ENCODE data around the gene GRID1. TPM values are rescaled to one million over a fixed set of nuclear protein-coding genes. Genes with fewer than 3 reads are reported as not detected.
"Not testable (repeated sequence)": the region's sequence is repeated elsewhere in the genome, so short reads cannot be mapped to it uniquely, and the experiment has no call there.

The GRID1 gene
- polyA plus RNA-seq, 3 donors, result 0.71 to 1.7 (median 1.6) TPM

GRCh38 chr10:86393862-86394455, 27.4 kb upstream of the GRID1 start:
- WGBS, 3 donors, result 67 to 74% (median 70%) methylated on average over 10 of the region's 10 CpGs

GRCh38 chr10:86393362-86393761, 26.8 kb upstream of the GRID1 start:
- H3K27ac ChIP-seq (ENCODE audit: low read depth, low read length), result no peak overlapping the region
- WGBS, 3 donors, result 69 to 78% (median 72%) methylated on average over 9 of the region's 9 CpGs

More at GRCh38 chr10:86393862-86394455, 27.4 kb upstream of the GRID1 start:
- H3K27ac ChIP-seq (ENCODE audit: low read depth, low read length), result no peak overlapping the region

- WGBS, 3 donors, result 82 to 84% (median 83%) methylated on average over 7 of the region's 7 CpGs
- H3K27ac ChIP-seq (ENCODE audit: low read depth, low read length), result no peak overlapping the region
Observed at GRCh38 chr10:86392723-86393094, 26.1 kb upstream of the GRID1 start.

GRCh38 chr10:86391986-86392722, 25.6 kb upstream of the GRID1 start:
- WGBS, 3 donors, result 72 to 82% (median 77%) methylated on average over 12 of the region's 12 CpGs
- no peak overlapping the region for H3K27ac ChIP-seq (ENCODE audit: low read depth, low read length)

GRCh38 chr10:86391236-86391840, 24.7 kb upstream of the GRID1 start:
- no peak overlapping the region for H3K27ac ChIP-seq (ENCODE audit: low read depth, low read length)
- 84 to 86% (median 86%) methylated on average over 8 of the region's 8 CpGs for WGBS, 3 donors

GRCh38 chr10:86390337-86391120, 23.9 kb upstream of the GRID1 start:
- no peak overlapping the region for H3K27ac ChIP-seq (ENCODE audit: low read depth, low read length)
- 83 to 88% (median 86%) methylated on average over 14 of the region's 14 CpGs for WGBS, 3 donors

GRCh38 chr10:86389441-86390193, 23.0 kb upstream of the GRID1 start:
- 15 to 16% (median 16%) methylated on average over 53 of the region's 53 CpGs for WGBS, 3 donors
- H3K27ac ChIP-seq (ENCODE audit: low read depth, low read length), result no peak overlapping the region

- WGBS, 3 donors, result 33 to 41% (median 34%) methylated on average over 12 of the region's 12 CpGs
Observed at GRCh38 chr10:86389109-86389440, 22.5 kb upstream of the GRID1 start.

GRCh38 chr10:86388119-86388704, 21.6 kb upstream of the GRID1 start:
- no peak overlapping the region for H3K27ac ChIP-seq (ENCODE audit: low read depth, low read length)
- WGBS, 3 donors, result 41 to 46% (median 42%) methylated on average over 13 of the region's 13 CpGs

More at GRCh38 chr10:86389109-86389440, 22.5 kb upstream of the GRID1 start:
- H3K27ac ChIP-seq (ENCODE audit: low read depth, low read length), result not testable (repeated sequence)

- 59 to 81% (median 60%) methylated on average over 7 of the region's 7 CpGs for WGBS, 3 donors
- H3K27ac ChIP-seq (ENCODE audit: low read depth, low read length), result no peak overlapping the region
Observed at GRCh38 chr10:86387178-86387794, 20.7 kb upstream of the GRID1 start.

- H3K27ac ChIP-seq (ENCODE audit: low read depth, low read length), result no peak overlapping the region
- 89 to 95% (median 92%) methylated on average over 3 of the region's 3 CpGs for WGBS, 3 donors
Observed at GRCh38 chr10:86385806-86386205, 19.2 kb upstream of the GRID1 start.

- 32 to 41% (median 32%) methylated on average over 6 of the region's 6 CpGs for WGBS, 3 donors
- H3K27ac ChIP-seq (ENCODE audit: low read depth, low read length), result no peak overlapping the region
Observed at GRCh38 chr10:86377797-86378146, 11.2 kb upstream of the GRID1 start.

GRCh38 chr10:86376852-86377796, 10.5 kb upstream of the GRID1 start:
- 14 to 16% (median 15%) methylated on average over 66 to 68 of the region's 68 CpGs for WGBS, 3 donors
- no peak overlapping the region for H3K27ac ChIP-seq (ENCODE audit: low read depth, low read length)

GRCh38 chr10:86376403-86376802, 9.8 kb upstream of the GRID1 start:
- WGBS, 3 donors, result 70 to 87% (median 76%) methylated on average over 7 of the region's 7 CpGs
- H3K27ac ChIP-seq (ENCODE audit: low read depth, low read length), result no peak overlapping the region

GRCh38 chr10:86375204-86375603, 8.6 kb upstream of the GRID1 start:
- no peak overlapping the region for H3K27ac ChIP-seq (ENCODE audit: low read depth, low read length)
- 81 to 83% (median 83%) methylated on average over 8 of the region's 8 CpGs for WGBS, 3 donors

GRCh38 chr10:86374664-86375063, 8.1 kb upstream of the GRID1 start:
- 52 to 71% (median 63%) methylated on average over 7 to 8 of the region's 8 CpGs for WGBS, 3 donors
- no peak overlapping the region for H3K27ac ChIP-seq (ENCODE audit: low read depth, low read length)

- no peak overlapping the region for H3K27ac ChIP-seq (ENCODE audit: low read depth, low read length)
- WGBS, 3 donors, result 76 to 79% (median 78%) methylated on average over 7 of the region's 7 CpGs
Observed at GRCh38 chr10:86373828-86374227, 7.2 kb upstream of the GRID1 start.

Data from adipose tissue (tissue), 3 donors.